Kidney glomerular epithelial cell (primary cell): Measurements from ENCODE around the gene TTC39B.
"Not testable (repeated sequence)": the region's sequence is repeated elsewhere in the genome, so short reads cannot be mapped to it uniquely, and the experiment has no call there.

Experiments
- DNase-seq: peaks from one replicate; lab custom pipeline; 2025; lab: John Stamatoyannopoulos, UW

Gene TTC39B

DNA sequence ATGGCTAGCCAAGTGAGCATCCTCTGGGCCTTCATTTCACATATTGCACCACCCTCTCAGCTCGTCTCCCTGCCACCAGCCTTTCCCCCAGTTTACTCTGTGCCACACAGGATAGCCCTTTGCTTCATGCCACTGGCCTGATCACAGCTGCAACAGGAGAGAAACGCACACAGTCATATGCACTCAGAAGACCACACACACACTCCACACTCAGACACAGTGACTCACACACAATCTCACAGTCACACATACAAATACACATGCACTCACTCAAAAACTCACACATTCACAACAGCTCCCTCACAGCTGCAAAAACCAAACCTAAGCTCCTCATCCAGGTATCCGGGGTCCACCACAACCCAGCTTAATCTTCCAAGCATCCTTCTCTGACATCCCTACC lies 38.7 kb downstream of the TTC39B start:
- no peak for DNase-seq

- no peak for DNase-seq
Measured at GRCh38 chr9:15264918-15265317, 42.1 kb downstream of the TTC39B start.

DNA sequence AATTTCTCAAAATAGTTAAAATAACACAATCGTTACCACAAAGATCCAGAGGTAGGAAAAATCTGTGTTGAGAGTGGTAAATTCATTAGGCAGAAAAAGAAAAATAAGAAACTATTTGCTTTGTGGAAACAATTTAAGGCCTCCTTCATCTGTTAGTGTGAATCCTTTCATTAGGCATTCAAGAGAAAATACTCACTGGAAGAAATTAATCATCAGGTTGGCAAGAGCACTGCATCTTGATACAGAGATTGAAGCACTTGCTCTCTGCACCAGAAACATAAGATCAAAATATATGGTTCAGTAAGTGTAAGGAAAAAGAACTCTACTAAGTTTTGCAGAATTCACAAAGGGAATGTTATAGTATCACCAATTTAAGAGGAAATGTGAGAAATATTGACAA lies 44.4 kb downstream of the TTC39B start:
- DNase-seq, result no peak

GRCh38 chr9:15256426-15256825 lies 50.6 kb downstream of the TTC39B start:
- no peak for DNase-seq

- DNase-seq, result no peak
Measured at GRCh38 chr9:15253786-15254185, 53.2 kb downstream of the TTC39B start.

- DNase-seq, result peak; percentile 26
Measured at GRCh38 chr9:15253197-15253596, 53.8 kb downstream of the TTC39B start.

- no peak for DNase-seq
Measured at GRCh38 chr9:15249981-15250380, 57.0 kb downstream of the TTC39B start.

- DNase-seq, result peak; percentile 20
Measured at GRCh38 chr9:15249042-15249818, 57.8 kb downstream of the TTC39B start.

DNA sequence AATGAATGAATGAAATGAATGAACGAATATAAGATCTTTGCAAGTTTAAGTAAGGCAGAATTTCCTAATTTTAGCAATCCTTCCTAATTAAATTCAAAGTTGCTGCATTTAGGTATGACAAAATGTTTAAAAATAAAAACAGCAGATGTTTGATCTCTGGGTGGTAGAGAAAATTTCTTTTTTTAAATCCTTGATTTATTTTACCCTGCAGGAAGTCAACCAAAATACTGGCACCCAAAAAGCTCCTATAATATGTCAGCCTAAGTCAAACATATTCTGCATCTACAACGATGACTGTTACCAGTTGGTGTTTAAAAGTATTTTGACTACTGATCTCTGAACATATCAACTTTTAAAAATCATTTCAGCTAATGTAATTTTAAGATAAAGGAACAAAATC lies 58.4 kb downstream of the TTC39B start:
- no peak for DNase-seq

DNA sequence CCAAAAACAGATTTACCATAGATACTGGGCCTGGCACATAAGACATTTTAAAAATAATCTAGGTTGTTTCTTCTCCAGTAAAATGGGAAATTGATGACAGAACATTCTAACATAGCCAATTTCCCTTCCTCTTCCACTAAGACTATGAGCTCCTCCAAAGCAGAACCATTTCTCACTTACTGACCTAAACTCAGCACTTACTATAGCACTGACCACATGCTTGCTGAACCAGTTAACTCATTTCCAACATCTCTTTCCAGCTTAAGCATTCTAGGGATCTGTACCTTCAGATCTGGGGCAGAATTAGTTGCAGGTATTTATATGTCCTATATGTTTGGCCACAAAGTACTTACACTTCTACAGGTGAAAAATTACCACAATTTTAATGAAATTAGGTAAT lies 58.9 kb downstream of the TTC39B start:
- no peak for DNase-seq

- DNase-seq, result peak; percentile 83
Measured at GRCh38 chr9:15246708-15247107, 60.3 kb downstream of the TTC39B start.

DNA sequence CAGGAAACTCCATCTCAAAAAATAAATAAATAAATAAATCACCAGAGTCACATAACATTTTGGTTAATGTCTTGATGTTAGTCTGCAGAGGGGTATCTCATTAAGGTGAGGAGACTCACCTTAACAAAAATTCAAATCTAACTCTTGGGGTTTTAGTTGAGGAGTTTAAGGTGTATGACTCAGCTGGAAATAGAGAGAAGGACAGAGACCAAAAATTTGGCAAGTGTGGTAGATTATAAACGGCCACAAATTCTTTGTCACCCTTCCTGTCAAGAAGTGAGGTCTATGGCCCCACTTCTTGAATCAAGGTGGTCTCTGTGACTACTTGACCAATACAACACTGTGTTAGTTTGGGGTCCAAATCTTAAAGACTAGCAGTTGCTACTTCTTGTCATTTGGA lies 60.8 kb downstream of the TTC39B start:
- DNase-seq, result no peak

DNA sequence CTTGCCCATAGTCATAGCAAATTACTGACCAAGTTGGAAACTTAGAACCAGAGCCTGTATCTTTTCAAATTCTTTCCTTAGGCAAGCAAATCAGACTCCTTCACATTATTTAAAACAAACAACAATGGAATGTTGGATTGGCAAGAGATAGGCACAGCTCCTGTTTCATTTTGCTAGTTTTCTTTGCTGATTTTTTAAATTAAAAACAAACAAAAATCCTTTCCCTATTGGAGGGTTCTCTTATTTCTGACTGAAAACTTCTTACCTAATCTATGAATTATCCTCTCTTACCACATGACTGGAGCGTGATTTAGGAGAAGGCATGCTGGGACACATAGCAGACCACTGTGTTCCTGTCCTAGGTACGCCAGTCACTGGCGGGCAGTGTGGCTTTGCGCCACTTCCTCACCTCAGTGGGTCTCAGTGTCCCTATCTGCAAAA lies 63.0 kb downstream of the TTC39B start:
- peak; percentile 49 for DNase-seq

DNA sequence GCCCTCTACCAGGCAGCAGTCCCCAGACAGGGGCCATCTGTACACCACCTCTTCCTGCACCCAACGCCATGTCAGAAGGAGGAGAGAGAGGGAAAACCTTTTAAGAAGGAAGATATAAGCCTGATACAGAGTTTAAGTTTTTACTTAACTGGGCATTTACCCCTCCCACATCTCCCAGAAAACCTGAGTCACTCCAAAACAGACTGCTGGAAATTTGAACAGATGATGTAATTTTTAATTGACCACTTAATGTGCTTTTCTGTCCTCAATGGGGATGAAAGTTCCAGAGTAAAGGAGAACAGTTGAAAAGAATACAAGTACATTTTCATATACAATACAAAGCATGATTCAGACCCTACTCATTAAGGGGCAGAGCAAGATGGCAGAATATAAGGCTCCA lies 63.9 kb downstream of the TTC39B start:
- DNase-seq, result peak; percentile 16

DNA sequence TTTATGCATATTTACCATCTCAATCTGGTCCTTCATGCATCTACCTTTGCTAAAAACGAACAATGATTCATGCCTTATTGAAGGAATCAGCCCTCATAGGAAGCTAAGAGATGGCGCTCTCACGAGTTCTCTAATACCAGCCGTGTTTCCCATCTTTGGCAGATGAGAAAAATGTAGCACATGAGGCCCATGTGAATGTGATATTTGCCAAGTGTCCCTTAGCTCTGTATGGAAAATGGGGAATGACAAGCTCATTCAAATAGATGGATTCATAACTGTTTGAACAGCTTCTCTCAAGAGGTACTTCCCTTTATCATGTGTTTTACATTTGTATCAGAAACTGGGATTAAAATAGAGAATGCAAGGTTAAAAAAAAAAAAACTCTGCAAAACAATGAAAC lies 66.1 kb downstream of the TTC39B start:
- no peak for DNase-seq

DNA sequence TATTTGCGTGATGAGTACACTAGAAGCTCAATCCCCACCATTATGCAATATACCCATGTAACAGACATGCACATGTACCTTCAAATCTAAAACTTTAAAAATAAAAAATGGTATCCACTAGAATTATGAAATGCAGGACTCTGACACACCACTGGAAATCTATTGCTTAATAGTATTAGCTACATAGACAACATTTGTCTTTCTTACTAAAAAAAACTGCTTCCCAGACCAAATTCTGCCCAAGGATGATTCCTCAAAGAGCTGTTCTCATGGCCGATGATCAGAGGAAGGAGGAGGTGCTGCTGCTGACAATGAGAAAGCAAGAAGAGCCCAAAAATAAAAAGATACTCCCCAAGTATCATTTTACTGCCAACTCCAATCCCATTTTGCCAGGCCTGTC lies 67.2 kb downstream of the TTC39B start:
- DNase-seq, result no peak

GRCh38 chr9:15238646-15239045 lies 68.4 kb downstream of the TTC39B start:
- no peak for DNase-seq

DNA sequence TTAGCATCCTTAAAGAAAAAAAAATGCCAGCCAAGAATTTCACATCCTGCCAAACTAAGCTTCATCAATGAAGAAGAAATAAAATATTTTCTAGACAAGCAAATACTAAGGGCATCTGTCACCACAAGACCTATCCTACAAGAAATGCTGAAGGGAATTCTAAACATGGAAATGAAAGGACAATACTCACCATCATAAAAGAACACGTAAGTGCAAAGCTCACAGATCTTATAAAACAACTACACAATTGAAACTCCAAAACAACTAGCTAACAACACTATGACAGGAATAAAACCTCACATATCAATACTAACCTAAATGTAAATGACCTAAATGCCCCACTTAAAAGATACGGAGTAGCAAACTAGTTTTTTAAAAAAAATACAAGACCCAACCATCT lies 71.4 kb downstream of the TTC39B start:
- DNase-seq, result no peak

GRCh38 chr9:15233941-15234490 lies 73.0 kb downstream of the TTC39B start:
- not testable (repeated sequence) for DNase-seq

DNA sequence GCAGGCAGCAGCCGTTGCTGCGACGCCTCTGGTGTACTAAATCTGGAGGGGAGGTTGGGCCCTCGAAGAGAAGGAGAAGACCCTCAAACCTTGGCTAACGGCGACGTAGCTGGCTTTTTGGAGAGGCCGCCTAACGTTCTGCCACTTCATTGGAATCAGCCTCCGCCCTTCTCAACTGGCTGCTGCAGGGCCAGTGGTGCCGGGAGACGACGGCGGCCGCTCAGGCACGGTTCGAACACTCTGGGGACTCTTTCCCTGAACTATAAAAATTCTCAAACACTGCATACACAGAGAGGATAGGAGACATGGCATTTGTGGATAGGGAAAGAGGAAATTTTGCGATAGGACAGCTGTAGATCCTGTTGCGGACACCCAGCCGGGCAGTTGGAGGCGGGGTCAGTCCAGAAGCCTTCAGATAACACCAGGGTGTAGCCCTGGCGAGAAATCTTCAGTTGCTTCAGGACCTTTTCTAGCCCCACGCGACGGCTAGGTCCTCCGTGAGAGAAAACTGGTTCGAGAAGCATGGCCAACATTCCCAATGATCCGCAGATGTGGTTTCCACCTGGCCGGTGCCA lies 74.2 kb downstream of the TTC39B start:
- not testable (repeated sequence) for DNase-seq

DNA sequence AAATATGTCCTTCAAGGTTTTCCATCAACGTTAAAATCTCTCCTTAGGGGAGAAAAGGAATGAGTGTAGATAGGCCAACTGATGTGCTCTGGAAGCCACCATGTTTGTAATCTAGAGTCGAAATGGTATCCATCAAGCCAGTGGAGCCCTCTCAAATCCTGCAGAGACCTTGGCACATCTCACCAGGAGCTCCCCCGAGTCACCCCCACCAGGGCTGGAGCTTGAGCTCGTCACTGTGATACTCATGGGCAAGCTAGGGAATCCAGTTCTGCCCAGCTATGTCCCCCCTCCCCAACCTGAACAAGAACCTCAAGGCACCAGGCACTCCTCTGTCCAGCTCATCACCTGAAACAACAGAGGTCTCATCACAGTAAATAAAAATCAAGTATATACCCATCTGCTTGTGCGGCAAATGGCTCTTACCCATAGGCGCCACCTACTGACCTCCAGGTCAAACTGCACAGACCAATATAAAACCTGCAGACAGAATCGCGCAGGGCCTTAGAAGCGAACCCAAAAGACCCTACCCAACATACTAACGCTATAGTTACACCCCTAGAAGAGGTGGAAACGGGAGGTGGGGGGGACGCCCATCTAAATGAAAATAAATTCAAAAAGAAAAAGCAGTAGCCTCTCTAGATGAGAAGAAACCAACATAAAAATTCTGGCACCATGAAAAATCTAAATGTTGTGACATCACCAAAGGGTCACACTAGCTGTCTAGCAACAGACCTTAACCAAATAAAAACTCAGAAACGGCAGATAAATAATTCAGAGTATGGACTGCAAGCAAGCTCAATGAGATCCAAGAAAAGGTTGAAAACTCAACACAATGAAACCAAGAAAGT lies 75.0 kb downstream of the TTC39B start:
- no peak for DNase-seq

DNA sequence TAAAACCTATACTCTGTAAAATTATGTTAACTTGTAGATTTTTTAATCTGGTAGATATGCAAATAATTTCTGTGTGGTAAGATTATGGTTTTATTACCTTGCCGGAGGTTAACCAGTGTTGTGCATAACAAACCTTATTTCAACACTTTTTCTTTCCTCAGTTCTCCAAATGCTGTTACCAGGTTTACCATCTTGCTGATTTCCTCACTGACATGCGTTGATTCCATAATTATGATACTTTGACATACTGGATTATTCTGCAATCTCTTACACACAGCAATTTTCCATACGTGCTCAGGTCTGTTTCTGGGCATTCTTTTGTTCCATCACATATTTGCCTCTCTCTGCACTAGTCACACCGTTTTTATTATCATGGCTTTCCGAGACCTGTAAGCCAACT lies 77.6 kb downstream of the TTC39B start:
- no peak for DNase-seq

DNA sequence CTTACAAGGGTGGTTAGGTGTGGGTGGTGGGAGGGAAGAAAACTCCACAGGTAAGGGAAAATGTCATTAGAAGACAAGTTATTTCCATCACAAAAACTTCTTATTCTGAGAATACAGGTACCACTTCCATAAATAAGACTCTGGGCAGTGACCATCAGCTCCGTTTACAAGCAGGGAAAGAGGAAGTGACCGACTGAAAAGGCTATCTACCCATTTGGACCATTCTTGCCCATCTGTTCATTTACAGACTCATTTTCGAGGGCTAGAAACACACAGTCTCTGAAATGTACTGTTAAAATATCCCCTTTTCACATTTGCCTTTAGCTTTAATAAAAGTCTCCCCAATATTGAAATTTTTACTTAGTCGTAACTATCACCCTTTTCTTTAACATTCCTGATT lies 79.5 kb downstream of the TTC39B start:
- no peak for DNase-seq
